Motor neuron (in vitro differentiated cells): Measurements from ENCODE around the gene PAPLN. TPM values are rescaled to one million over a fixed set of nuclear protein-coding genes. Genes with fewer than 3 reads are reported as not detected.

ENCODE experiments used
- ATAC-seq, 8 experiments: fragments of 200-7000 bp; cut with Tn5 transposase; replicated peaks in 6 of 8; 2 replicates each; pipeline ENCODE4 v1.8.0; 2021; ENCODE audit warnings: mild to moderate bottlenecking in 8 of 8, moderate library complexity in 8 of 8
- H3K27ac ChIP-seq, 2 donors: fragments of 250-450 bp; sonication (Bioruptor Pico); 2 replicates each; pipeline ENCODE4 v1.9.0; 2021; ENCODE audit warnings: antibody characterized with exemption in 2 of 2, mild to moderate bottlenecking in 2 of 2, moderate library complexity in 1 of 2
- H3K4me1 ChIP-seq, 2 donors: fragments of 250-450 bp; sonication (Bioruptor Pico); replicated peaks in 1 of 2; 2 replicates each; pipeline ENCODE4 v1.6.1; 2021; ENCODE audit warnings: antibody characterized with exemption in 2 of 2, mild to moderate bottlenecking in 2 of 2, moderate library complexity in 1 of 2
- H3K4me3 ChIP-seq, 5 donors: fragments of 250-450 bp; sonication (Bioruptor Pico); 2 replicates each; pipeline ENCODE4 v1.9.0; 2021; ENCODE audit warnings: antibody characterized with exemption in 5 of 5, mild to moderate bottlenecking in 5 of 5, moderate library complexity in 4 of 5
- WGBS, 10 experiments: fragments of 450-650 bp; shearing (Covaris generic); methylation state at CpG; one replicate each; pipeline ENCODE4 v1.0.0; 2022; 5-methylcytosine and 5-hydroxymethylcytosine counted together
- in situ Hi-C, 9 experiments: fragments of 400-800 bp; cut with MboI; loops; one replicate each; pipeline ENCODE4 v1.15.0; 2021; ENCODE audit warnings: low sequenced_read_pairs in 9 of 9, low pct_unique_long_range_greater_than_20kb in 2 of 9; ENCODE audit not compliant: unreplicated experiment in 9 of 9
- total RNA-seq, 8 experiments: library from RNA; unstranded; fragments of 300-600 nt; gene quantifications; 2 replicates each; pipeline versions ENCODE4 v1.2.3 to v1.2.4, GENCODE V29; 2022

Gene PAPLN
- total RNA-seq, 8 experiments from 2014 or later = 0.54 to 29.4 (median 1.5) TPM

DNA sequence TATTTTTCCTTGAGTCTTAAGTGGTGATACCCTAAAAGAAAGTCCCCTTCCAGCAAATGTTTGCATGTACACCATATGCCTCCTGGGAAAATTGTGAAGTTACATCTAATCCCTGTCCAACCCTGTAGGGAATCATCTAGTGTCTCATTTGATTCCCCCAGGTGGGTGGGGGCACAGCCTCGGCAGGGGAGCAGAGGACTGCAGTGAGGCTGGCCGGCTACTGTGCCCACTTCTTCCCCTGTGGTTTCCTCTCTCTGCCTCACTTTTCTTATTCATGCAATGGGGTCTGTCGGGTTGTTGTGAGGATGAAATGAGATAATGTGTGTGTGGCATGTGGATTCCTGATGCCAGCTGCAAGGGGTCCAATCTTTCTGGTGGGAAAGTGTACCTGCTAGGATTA, 6.0 kb downstream of the PAPLN start:
- ATAC-seq = no peak
- WGBS, 10 experiments = 80 to 100% (median 87%) methylated on average over 2 to 3 of the region's 3 CpGs; no CpG with 5 or more reads in 6 of the 10 experiments

DNA sequence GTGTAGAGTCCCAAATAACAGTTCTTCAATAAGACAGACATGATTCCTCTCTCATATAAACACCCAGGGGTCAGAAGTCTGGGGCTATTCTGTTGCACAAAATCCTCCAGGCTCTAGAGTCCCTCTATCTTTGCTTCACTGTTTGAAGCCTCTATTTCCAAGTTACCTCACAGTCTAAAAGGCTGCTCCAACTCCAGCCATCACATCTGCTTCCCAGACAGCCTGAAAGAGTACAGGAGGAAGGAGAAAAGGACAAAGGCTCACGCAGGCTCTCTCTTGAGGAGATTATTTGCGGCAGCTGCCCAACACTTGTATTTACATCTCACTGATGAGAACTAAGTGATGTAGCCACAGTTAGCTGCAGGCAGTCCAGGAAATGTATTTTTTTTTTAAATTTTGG, 6.4 kb downstream of the PAPLN start:
- no peak for ATAC-seq
- Histone ChIP-seq H3K4me1 (peaks cover 3 to 4% of the 10 kb centered on the region in 2 donors), H3K27ac (no peak overlapping the region), H3K4me3 (no peak overlapping the region)
- in situ Hi-C loops = no loop called here
- WGBS, 10 experiments = 86 to 100% (median 94%) methylated on average over 1 to 2 of the region's 2 CpGs; no CpG with 5 or more reads in 5 of the 10 experiments

More for the DNA sequence above, 6.0 kb downstream of the PAPLN start:
- in situ Hi-C loops = no loop called here
- H3K4me3 ChIP-seq = no peak overlapping the region
- H3K27ac ChIP-seq = no peak overlapping the region
- H3K4me1 ChIP-seq = peaks cover 3 to 8% of the 10 kb centered on the region in 2 donors

- Histone ChIP-seq H3K4me1 (peaks cover 0 to under 1% of the 10 kb centered on the region in 2 donors), H3K4me3 (no peak overlapping the region), H3K27ac (no peak overlapping the region)
- ATAC-seq = no peak
- WGBS, 10 experiments = 71 to 100% (median 89%) methylated on average over 1 to 8 of the region's 14 CpGs; no CpG with 5 or more reads in 4 of the 10 experiments
- in situ Hi-C loops = no loop called here
Measured at GRCh38 chr14:73244541-73245290, 7.4 kb downstream of the PAPLN start.

- ATAC-seq = peak in 1 of 8 experiments; percentile 50
- 87 to 100% (median 98%) methylated on average over 1 to 9 of the region's 64 CpGs; no CpG with 5 or more reads in 6 of the 10 experiments for WGBS, 10 experiments
- in situ Hi-C loops = no loop called here
- Histone ChIP-seq H3K4me1 (no peaks in the 10 kb centered on the region), H3K4me3 (no peak overlapping the region), H3K27ac (no peak overlapping the region)
Measured at GRCh38 chr14:73245480-73246325, 8.4 kb downstream of the PAPLN start.

DNA sequence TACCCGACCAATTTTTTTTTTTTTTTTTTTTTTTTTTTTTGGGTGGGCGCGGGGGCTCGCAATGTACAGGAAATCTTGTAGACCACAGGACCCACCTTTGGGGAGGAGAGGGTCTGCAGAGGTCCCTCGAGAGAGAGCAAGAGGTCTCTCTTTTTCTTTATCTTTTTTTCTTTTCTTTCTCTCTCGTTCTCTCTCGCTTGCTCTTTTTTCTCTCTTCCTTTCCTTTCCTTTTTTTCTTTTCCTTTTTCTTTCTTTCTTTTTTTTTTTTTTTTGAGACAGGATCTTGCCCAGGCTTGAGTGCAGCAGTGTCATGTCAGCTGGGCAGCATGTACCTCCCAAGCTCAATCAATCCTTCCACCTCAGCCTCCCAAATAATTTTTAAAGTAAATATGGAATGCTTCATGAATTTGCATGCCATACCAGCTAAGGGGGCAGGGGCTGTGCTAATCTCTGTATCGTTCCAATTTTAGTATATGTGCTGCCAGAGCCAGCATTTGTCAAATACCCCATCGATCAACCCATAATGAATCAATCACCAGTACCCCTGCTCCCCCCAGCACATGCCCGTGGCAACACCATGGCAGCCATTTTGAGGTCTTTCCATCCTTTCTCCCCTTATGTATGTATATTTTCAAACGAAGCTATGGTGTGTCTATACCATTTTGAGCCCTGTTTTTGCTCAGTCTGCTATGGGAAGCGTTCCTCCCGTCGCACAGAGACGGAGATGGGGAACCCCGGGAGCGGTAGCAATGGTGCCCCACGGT, 9.3 kb downstream of the PAPLN start:
- Histone ChIP-seq H3K27ac (no peak overlapping the region), H3K4me1 (no peaks in the 10 kb centered on the region), H3K4me3 (no peak overlapping the region)
- no peak for ATAC-seq
- 47 to 100% (median 87%) methylated on average over 3 to 17 of the region's 18 CpGs for WGBS, 10 experiments
- in situ Hi-C loops = no loop called here

DNA sequence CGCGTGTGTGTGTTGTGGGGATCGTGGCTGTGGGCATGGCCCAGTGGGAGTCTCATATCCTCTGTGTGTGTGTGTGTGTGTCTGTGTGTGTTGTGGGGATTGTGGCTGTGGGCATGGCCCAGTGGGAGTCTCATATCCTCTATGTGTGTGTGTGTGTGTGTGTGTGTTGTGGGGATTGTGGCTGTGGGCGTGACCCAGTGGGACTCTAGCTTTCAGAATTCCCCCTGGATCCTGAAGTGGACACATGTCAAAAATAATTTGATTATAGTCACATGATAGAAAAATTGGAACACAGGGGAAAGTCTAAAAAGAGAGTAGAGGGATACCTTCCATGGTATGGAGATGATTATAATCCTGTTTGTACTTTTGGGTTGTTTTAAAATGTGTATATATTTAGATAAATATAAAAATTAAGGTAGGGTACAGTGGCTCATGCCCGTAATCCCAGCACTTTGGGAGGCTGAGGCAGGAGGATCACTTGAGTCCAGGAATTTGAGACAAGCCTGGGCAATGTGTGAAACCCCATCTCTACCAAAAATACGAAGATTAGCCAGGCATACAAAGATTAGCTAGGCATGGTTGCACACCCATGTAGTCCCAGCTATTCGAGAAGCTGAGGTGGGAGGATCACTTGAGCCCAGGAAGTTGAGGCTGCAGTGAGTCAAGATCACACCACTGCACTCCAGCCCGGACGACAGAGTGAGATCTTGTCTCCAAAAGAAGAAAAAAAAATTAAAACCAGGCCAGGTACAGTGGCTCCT, 11.0 kb downstream of the PAPLN start:
- no peak for ATAC-seq
- Histone ChIP-seq H3K4me3 (no peak overlapping the region), H3K4me1 (no peaks in the 10 kb centered on the region), H3K27ac (no peak overlapping the region)
- in situ Hi-C loops = no loop called here
- 18 to 100% (median 79%) methylated on average over 1 to 5 of the region's 9 CpGs; no CpG with 5 or more reads in 1 of the 10 experiments for WGBS, 10 experiments

- ATAC-seq = no peak
- in situ Hi-C loops = no loop called here
- Histone ChIP-seq H3K4me3 (no peak overlapping the region), H3K27ac (no peak overlapping the region), H3K4me1 (no peaks in the 10 kb centered on the region)
- 80% methylated on average over 1 of the region's 1 CpG; no CpG with 5 or more reads in 9 of the 10 experiments for WGBS, 10 experiments
Measured at GRCh38 chr14:73249108-73249507, 11.8 kb downstream of the PAPLN start.

- in situ Hi-C loops = no loop called here
- Histone ChIP-seq H3K4me1 (no peaks in the 10 kb centered on the region), H3K4me3 (no peak overlapping the region), H3K27ac (no peak overlapping the region)
- 81 to 100% (median 98%) methylated on average over 1 to 5 of the region's 13 CpGs; no CpG with 5 or more reads in 6 of the 10 experiments for WGBS, 10 experiments
- ATAC-seq = no peak
Measured at GRCh38 chr14:73249564-73250316, 12.4 kb downstream of the PAPLN start.

DNA sequence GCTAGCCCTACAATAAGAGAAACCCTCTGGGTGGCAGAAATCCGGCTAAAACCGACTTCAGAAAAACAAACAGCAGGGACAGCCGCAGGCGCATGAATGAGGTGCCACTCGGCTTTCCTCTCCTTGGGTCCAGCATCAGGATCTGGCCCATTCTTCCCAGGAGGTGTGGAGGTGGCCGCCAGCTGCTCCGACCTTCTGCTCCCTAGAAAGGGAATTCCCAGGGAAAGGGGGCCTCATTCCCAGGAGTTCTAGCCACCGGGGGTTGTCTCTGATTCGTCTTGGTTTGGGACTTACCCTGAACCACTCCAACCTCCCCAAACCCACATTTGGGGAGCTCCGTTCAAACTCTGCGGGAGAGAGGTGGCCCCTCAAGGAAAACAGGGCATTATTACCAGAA, 13.0 kb downstream of the PAPLN start:
- H3K4me3 ChIP-seq = no peak overlapping the region
- 60 to 100% (median 83%) methylated on average over 2 to 8 of the region's 11 CpGs; no CpG with 5 or more reads in 2 of the 10 experiments for WGBS, 10 experiments
- ATAC-seq = no peak
- in situ Hi-C loops = no loop called here
- H3K4me1 ChIP-seq = no peaks in the 10 kb centered on the region
- H3K27ac ChIP-seq = no peak overlapping the region

DNA sequence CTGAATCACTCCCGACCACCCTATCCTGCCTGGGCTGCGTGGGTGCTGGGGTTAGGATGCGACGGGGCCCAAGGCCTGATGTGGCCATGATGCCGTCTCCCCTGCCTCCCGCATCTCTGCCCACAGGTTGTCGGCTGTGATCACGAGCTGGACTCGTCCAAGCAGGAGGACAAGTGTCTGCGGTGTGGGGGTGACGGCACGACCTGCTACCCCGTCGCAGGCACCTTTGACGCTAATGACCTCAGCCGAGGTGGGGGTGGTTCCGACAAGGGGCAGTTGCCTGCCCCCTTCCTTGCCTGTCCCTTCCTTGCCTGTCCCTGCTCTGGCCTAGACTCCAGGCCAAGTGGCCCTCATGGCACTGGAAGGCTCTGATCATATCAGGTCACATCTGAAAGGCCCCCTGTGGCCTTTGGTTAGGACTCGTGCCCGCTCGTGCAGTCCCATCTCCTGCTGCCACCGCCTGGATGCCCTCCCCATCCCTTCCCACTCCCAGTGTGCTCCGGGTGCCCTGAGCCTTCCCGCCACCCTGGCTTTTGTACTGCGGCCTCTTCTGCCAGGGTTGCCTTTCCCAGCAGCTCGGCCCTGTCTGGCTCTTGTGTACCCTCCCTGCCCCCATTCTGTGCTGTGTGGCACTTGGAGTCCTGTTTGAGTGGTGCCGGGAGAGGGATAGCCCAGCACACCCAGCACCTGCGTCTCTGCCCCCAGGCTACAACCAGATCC, 13.6 kb downstream of the PAPLN start:
- in situ Hi-C loops = no loop called here
- WGBS, 10 experiments = 90 to 93% (median 91%) methylated on average over 2 to 9 of the region's 27 CpGs; no CpG with 5 or more reads in 6 of the 10 experiments

DNA sequence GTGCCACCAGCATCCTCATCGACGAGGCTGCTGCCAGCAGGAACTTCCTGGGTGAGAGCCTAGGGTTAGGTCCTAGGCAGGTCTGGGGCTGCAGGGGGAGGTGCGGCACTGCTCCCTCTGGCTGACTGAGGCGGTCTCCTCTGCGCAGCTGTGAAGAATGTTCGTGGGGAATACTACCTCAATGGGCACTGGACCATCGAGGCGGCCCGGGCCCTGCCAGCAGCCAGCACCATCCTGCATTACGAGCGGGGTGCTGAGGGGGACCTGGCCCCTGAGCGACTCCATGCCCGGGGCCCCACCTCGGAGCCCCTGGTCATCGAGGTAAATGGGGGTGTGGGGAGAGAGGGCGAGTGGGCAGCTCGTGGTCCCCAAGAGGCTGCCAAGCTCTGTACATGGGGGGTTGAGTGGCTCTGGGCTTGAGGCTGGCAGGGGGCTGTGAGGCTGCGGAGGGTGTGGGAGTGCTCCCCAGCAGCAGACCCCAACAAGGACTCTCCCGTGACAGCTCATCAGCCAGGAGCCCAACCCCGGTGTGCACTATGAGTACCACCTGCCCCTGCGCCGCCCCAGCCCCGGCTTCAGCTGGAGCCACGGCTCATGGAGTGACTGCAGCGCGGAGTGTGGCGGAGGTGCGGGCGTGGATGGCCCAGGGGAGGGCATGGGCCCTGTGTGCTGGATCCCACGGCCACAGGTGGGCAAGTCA, 14.4 kb downstream of the PAPLN start:
- H3K4me1 ChIP-seq = no peaks in the 10 kb centered on the region
- in situ Hi-C loops = no loop called here
- ATAC-seq = no peak
- H3K4me3 ChIP-seq = no peak overlapping the region
- H3K27ac ChIP-seq = no peak overlapping the region
- 47 to 100% (median 77%) methylated on average over 1 to 5 of the region's 30 CpGs; no CpG with 5 or more reads in 6 of the 10 experiments for WGBS, 10 experiments

More for the DNA sequence above, 13.6 kb downstream of the PAPLN start:
- Histone ChIP-seq H3K27ac (no peak overlapping the region), H3K4me3 (no peak overlapping the region), H3K4me1 (no peaks in the 10 kb centered on the region)
- no peak for ATAC-seq
